Measurements from ENCODE around the gene ADAMTS14.
"Not testable (repeated sequence)": the region's sequence is repeated elsewhere in the genome, so short reads cannot be mapped to it uniquely, and the experiment has no call there.

GRCh38 chr10:70634515-70634914 lies 37.8 kb upstream of the ADAMTS14 start:
- not testable (repeated sequence) for TF ChIP-seq POLR2AphosphoS5, CTCF, POLR2A, EP300 (IDR thresholded peaks at IDR 0.05)

Measured in stomach (tissue), 4 donors.